Limb (tissue), 2 donors: ENCODE measurements around the gene DNAH6.

ENCODE experiments used
- DNase-seq, 2 donors: peaks; one replicate each; pipeline ENCODE4 v3.0.0-alpha.2; 2016; ENCODE audit errors: extremely low spot score in 2 of 2

The DNAH6 gene

DNA sequence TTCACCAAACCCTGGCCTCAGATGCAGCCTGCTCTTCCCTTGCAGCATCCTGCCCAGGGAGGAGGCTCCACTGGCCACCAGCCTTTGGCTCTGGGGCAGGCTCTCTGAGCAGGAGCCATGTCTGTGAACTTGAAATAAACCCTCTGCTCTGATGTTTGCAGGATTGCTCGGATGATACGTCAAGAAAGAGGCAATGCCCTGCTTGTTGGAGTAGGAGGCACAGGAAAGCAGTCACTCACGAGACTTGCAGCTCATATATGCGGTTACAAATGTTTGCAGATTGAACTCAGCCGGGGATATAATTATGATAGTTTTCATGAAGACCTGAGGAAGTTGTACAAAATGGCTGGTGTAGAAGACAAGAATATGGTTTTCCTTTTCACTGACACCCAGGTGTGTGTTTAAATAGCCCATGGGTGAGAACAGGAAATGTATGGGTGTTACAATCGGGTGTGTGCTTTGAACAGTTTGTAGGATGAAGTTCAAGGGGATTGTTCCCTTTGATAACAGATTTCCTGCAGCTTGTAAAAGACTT, 177.9 kb downstream of the DNAH6 start:
- DNase-seq = no peak

DNA sequence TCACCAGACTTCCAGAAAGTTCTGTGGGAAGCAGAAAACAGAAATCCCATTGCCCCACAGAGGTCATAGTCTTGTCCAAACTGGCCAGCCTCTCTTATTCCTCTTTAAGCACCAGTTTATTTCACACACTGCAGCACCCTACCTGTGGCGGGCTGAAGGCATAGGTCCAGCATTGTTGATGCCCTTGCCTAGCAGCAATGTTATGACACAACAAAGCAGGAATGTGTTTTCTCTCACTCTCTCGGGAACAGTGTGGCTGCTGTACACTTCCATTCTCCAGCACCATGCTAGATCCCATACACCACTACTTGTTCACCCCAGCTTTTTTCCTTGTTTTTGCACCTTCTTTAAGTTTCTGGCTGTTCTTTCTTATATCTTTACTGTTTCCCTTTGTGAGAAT, 181.6 kb downstream of the DNAH6 start:
- no peak for DNase-seq

DNA sequence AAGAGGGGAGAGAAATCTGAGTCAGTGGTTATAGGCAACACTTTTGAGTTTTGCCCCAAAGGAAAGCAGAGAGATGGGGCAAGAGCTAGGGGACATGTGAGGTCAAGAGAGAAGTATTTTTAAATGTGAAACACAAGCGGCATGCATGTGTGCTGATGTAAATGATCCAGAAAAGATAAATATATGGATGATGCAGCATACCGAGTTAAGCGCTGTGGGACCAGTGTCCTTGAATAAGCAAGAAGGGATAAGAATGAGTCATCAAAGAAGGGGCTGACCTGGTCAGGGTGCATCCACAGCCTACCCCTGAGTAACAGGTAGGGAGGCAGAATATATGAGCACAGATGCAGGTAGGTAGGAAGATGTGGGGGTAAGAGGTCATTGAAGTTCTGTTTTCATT, 183.7 kb downstream of the DNAH6 start:
- no peak for DNase-seq

DNA sequence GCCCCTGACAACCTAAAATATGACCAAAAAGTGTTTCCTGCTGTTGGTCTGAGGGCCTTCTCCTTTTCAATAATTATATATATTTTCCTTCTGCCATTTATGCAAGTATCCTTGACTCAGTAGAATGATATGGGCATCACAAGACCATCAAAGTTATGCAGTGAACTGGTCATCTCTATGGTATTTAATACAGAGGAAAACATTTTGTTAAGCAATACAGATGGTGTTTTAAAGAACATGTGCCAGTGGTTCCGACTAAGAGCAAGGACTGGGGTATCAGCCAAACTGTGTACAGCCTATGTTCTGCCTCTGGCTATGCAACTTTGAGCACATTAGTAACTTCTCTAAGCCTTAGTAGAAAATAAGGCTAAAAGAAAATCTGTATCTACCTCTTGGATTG, 185.6 kb downstream of the DNAH6 start:
- no peak for DNase-seq

DNA sequence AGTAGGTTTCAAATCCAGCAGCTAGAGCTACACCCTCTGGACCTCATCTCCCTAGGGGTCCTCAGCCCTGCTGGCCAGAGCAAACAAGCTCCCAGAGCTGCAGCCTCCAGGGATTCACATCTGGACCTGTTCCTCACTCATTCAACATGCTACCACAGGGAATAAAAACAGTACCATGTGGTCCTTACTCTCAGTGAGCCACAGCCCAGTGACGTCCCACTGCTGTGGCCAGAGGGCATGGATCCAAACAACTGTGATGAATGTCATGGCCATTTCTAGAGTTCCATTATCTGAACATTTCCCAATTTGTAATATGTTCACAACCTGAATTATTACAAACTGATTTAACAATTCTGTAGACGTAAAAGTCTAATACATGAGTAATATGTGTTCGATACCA, 186.6 kb downstream of the DNAH6 start:
- no peak for DNase-seq

DNA sequence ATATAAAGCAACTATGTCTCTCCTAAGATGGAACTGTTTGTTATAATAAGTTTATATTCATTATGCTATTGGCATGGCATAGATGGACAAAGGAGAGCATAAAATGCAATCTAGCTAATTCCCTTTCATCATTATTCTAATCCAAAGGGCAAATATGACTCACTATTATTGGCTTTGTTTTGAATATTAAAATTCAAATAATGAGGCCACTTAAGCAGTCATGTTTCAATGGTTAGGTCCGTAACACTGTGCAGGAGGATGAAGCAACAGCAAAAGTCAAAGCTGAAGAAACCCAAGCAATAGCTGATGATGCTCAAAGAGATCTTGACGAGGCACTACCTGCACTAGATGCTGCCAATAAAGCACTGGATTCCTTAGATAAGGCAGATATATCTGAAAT, 187.5 kb downstream of the DNAH6 start:
- no peak for DNase-seq

DNA sequence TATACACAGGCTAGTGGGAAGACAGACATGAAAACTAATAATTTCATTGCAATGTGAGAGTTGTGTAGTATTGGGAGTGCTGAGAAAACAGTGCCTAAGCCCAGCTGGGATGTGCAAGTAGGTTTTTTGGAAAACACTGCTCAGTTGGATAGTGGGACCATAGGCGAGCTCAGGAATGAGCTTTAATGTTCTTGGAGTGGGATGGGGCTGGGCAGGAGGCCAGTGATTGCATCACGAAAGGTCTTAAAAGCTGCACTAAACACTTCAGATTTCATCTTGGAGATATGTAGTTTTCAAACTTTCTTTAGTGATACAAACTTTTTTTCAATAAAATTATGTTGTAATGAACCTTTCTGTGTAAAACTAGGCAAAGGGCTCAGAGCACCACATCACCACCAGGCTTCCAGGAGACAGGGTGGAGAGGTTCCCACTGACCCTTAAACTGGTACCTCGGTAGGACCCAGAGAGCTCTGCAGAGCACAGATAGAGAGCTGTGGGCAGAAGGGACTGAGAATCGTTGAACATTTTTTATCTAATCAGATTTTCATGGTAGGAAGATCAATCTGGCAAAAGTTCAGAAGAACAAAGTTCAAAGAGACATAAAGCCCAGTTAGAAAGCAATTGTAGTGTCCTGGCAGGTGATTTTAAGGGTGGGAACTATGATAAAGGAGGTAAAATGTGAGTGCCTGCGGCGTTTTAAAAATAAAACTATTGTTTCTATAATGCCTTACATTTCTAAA, 188.4 kb downstream of the DNAH6 start:
- DNase-seq = no peak

DNA sequence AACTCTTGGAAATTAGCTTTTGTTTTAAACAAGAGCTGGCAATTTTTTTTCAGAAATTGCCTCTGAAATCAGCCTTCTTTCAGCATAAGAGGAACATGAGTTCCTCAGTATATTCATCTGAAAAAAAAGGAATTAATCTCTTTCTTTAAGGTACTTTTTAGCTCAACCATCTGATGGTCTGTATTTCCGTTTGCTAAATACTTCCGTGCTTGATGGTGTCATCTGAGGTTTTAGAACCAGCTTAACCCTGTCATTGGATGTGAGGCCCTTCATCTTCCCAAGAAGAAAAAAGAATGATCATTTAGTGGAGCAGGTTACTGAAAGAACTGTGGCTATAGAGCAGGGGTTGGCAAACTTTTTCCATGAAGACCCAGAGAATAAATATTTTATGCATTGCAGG, 189.6 kb downstream of the DNAH6 start:
- DNase-seq = no peak

DNA sequence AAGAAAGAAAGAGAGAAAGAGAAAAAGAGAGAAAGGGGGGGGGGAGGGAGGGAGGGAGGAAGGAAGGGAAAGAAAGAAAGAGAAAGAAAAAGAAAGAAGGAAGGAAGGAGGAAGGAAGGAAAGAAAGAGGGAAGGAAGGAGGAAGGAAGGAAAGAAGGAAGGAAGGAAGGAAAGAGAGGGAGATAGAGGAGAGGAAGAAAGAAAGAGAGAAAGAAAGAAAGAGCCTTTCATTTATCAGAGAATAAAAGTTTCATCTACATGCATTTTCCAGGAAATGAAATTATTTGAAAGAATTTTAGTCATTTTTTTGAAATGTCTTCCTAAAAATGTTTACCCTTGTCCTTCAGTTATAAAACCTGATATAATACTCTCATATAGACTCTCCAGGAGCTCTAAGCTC, 192.1 kb downstream of the DNAH6 start:
- DNase-seq = no peak

DNA sequence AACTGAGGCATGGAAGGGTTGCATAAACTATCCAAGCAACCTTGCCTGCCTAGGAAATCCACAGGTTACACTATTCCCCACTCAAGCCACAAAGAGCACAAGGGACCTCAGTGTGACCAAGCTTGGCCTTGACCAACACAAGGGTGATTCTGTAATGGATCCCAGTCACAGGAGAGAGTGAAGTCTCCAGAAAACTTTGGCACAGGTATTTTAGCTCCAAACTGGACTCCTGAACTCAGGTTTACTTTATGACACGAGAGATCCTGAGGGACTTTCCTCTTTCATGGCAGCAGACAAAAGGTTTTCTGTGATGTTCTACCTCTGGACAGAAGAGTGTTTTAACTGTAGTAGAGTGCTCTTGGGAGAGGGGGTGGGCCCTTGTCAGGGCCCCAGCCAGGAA, 195.4 kb downstream of the DNAH6 start:
- DNase-seq = no peak

DNA sequence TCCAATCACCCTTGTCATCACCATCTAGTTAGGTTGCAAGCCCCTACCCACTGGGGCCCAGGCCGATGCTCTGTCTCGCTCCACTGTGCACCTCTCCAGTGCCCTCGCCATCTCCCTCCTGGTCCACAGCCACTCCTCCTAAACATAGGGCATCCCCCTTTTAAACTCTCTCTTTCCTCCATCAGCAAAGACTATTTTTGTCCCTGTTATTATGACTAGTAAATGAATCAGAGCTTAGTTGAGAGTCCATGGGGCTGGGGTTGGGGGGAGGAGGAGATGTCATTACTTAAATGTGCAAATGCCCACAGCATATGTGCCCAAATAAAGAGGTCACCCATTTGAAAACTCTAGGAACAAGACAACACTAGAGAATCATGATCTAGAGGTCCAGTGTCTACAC, 197.1 kb downstream of the DNAH6 start:
- no peak for DNase-seq

DNA sequence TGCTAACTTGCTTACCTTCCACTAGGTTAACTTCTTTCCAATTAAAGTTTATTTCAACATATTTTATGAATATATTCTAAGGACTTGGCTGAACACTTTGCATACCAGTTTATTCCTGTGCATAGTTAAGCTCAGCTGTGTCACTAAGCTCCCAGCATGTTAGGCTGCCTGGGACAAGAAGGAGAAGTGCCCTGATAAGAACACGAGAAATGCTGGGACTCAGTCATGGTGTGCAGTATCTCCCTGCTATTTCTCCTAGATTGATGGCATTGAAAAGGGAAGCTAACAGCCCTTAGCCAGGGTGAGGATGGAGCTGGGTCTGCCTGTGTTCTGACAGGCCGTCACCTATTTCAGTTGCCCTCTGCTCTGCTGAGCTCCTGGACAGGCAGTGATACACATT, 200.3 kb downstream of the DNAH6 start:
- DNase-seq = no peak

DNA sequence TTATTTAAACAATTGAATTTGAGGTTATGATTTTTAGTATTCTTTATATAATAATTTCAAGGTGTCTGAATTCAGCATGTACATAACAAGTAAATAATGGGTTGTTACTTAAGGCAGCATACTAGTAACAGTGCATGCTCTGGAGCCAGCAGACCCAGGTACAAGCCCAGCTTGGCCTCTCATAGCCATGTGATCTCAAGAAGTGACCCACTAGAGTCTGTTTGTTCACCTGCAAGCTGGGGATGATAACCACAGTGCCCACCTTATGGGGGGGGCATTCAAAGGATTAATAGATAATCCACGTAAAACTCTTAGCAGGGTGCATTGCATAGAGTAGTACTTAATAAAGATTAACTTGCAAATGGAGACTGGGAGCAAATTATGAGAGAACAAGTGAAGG, 201.0 kb downstream of the DNAH6 start:
- no peak for DNase-seq

DNA sequence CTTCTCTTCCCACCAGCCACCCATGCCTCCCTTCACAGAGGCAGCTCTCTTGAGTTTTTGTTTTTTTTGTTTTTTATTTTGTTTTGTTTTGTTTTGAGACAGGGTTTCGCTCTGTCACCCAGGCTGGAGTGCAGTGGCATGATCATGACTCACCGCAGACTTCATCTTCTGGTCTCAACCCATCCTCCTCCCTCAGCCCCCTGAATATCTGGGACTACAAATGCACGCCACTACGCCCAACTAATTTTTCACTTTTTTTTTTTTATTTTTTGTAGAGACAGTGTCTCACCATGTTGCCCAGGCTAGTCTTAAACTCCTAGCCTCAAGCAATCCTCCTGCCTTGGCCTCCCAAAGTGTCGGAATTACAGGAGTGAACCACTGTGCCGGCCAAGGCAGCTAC, 203.1 kb downstream of the DNAH6 start:
- DNase-seq = no peak

DNA sequence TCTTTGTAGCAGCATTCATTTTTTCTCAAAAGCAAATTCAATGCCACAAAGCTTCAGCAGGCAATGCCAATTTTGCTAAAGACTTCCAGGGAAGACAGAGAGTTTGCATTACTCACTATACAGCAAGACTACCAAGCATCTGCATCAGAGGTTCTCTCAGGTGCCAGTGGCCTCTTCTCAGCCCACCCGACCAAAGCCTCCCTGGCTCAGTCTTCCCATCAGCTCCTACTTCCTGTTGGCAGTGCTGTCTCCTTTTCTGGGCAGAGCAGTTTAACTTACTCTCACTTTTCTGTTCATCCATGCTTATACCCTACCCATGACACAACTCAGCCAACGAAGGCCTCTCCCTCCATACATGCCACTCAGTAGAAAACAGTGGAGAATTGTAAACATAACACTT, 207.5 kb downstream of the DNAH6 start:
- DNase-seq = no peak

DNA sequence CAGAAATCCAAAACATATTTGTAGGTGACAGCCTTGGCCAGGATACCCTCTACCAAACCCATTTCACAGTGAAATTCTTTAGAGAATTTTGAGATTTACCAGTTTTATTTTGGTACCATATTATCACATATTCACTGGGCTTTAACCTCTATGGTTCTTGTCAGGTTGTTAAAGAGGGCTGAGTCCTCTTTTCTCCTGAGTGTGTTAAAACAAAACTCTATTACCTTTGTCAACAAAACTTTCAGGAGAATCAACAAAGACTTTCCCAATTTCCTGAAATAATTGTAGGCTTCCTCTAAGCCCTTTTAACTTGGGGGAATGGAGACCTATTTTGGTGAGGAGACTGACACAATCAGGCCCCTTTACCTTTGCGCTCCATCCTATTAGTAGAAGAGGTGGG, 209.4 kb downstream of the DNAH6 start:
- DNase-seq = no peak

DNA sequence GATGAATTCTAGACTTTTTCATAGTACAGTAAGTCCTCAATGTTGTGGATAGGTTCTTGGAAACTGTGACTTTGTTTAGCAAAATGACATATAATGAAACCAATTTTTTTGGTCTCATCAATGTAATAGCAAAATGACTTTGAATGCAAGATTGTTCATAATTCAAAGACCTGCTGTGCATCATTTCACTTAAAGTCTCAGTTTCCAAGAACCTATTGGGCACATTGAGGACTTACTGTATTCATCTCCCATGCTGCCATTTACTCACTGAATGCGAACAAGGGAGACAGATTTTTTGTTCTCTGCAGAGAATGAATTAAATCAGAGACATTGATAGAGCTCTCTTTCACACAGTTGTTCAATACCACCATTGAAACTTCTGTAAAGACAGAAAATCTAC, 211.0 kb downstream of the DNAH6 start:
- no peak for DNase-seq

DNA sequence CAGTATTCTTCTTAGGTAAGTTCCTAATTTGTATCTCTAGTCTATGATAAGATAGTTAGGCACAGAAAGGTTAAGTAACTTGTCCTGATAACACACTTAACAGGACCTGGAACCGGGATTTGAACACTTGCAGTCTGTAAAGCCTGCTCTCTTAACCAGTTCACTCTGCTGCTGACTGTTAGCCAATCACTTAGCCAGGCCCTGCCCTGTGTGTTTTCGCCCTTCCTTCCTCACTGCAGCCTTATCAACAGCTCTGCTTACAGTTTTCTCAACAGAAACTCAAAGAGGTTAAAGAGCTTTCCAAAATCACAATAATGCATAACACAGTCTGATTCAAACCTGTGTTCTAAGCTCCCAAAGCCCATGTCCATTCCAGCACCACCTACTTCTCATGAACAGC, 212.9 kb downstream of the DNAH6 start:
- no peak for DNase-seq

DNA sequence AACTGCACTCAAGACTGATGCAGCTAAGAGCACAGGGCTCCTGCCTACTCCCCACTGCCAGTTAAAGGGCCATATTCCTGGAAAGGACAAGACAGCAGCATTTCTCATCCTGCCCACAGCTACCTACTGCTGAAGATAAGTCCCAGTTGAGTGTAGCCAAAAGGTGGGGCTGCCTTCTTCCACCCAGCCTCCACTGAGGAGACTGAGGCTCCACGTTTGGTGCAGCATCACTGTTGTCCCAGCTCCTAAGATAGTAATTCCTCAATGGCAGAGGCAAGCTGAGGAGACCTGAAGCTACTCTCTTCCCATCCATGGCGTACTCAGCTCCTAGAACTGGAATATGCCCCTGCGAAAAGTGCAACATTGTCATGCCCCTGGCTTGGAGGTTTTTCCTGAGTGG, 214.9 kb downstream of the DNAH6 start:
- no peak for DNase-seq

DNA sequence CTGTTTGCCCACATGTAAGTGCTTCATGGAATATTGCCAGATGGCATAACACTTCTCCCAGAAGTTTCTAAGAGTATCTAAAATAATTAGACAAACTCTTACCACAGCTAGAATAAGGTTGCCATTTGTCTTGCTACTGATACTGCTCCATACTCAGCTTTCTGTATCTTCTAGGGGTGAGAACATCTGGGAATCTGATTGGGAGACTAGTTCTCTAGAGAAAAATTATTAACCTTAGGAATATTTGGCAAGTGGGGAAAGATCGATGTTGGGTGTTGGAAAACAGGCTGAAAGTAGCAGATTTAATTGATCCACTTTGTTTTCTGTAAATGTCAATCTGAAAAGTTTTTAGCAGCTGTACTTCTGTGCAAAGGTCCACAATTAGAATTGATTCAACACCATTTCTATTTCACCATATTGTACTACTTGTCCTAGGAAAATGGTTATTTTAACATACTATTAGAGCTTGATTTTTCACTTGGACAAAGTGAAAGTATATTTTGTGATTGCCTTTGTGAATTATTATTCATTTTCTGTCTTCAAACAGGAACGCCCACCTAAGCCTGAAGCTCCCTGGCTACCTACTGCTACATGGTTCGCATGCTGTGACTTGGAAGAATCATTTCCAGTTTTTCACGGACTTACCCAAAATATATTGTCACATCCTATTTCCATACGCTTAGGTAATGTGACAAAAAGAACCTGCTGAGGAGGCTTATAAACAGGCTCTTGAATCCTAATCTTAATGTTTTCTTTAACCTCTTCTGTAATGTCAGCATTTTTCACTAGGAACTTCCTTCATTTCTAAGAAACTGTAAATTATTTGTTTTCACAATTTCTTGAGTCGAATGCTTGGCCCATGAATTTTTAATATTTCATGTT, 216.8 kb downstream of the DNAH6 start:
- DNase-seq = no peak

DNA sequence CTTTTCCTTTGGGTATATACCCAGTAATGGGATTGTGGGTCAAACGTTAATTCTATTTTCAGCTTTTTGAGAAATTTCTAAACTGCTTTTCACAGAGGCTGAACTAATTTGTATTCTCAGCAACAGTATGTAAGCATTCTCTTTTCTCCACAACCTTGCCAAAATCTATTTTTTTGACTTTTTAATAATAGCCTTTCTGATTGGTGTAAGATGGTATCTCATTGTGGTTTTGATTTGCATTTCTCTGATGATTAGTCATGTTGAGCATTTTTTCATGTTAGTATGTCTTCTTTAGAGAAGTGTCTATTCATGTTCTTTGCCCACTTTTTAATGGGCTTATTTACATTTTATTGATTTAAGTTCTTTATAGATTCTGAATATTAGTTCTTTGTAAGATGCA, 219.1 kb downstream of the DNAH6 start:
- no peak for DNase-seq

DNA sequence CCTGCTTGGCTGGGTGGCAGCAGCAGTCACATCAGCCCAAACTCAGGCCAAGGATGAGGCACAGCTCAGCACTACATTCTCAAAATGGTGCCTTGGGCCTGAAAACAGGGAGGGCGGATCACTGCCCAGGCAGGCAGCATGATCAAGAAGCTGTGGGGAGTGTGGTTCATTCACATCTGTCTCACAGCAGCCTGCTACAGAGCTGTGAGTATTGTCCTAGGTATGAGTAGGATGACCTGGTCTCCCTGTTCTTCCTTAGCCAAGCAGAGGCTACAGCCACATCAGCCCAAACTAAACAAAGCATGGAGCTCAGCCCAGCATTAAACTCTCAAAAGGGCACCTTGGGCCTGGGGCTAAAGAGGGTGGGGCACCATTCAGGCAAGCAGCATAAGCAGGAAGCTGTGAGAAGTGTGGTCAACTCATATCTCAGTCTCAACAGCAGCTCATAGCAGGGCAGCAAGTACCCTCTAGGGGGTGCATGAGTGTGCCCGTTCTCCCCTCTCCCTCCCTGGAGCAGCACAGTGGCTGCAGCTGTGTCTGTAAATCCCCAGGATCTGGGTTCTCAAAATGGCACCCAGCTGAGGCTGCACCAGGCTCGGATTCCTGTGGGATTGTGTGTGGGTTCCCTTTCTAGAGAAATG, 225.0 kb downstream of the DNAH6 start:
- DNase-seq = no peak
